Natural killer cell treated with Interleukin-12 subunit alpha and Interleukin-12 subunit beta and Interleukin-15 and Interleukin-18, amount 100 ng/mL, for 72 hours (primary cell): Measurements from ENCODE around the gene RBM20. TPM values are rescaled to one million over a fixed set of nuclear protein-coding genes. Genes with fewer than 3 reads are reported as not detected.
"Not testable (repeated sequence)": the region's sequence is repeated elsewhere in the genome, so short reads cannot be mapped to it uniquely, and the experiment has no call there.

Source experiments
- ATAC-seq, 2 donors: fragments of 150-1000 bp; cut with Tn5 transposase in 1 of 2; sonication (Bioruptor Pico), chemical (Tn5 transposase) in 1 of 2; 2 replicates each; pipeline ENCODE4 v1.10.0; 2021
- DNase-seq: peaks from one replicate; pipeline ENCODE4 v3.0.0; 2022; ENCODE audit warnings: low spot score
- H3K27ac Mint-ChIP-seq, 2 donors: 1 replicate in 1 of 2; 2 replicates in 1 of 2; pipeline ENCODE4 v1.8.0; 2022; ENCODE audit warnings: mixed read lengths in 2 of 2, mild to moderate bottlenecking in 1 of 2, moderate library complexity in 1 of 2
- H3K27me3 Mint-ChIP-seq, 2 donors: 1 replicate in 1 of 2; 2 replicates in 1 of 2; pipeline ENCODE4 v1.8.0; 2022; ENCODE audit warnings: mixed read lengths in 2 of 2
- H3K36me3 Mint-ChIP-seq: one replicate; pipeline ENCODE4 v1.8.0; 2022; ENCODE audit warnings: mixed read lengths
- H3K4me1 Mint-ChIP-seq, 2 donors: 1 replicate in 1 of 2; 2 replicates in 1 of 2; pipeline ENCODE4 v1.8.0; 2022; ENCODE audit warnings: low read depth in 2 of 2, mixed read lengths in 2 of 2, mild to moderate bottlenecking in 1 of 2
- H3K4me3 Mint-ChIP-seq: one replicate; pipeline ENCODE4 v1.8.0; 2022; ENCODE audit warnings: mixed read lengths
- H3K9me3 Mint-ChIP-seq: 2 replicates; pipeline ENCODE4 v1.8.0; 2022; ENCODE audit warnings: mixed read lengths
- total RNA-seq, 2 donors: library from RNA; stranded (reverse); gene quantifications; one replicate each; pipeline ENCODE4 v1.2.3, GENCODE V29; 2022

Gene RBM20
- total RNA-seq, 2 donors from 2014 or later, result not detected

DNA sequence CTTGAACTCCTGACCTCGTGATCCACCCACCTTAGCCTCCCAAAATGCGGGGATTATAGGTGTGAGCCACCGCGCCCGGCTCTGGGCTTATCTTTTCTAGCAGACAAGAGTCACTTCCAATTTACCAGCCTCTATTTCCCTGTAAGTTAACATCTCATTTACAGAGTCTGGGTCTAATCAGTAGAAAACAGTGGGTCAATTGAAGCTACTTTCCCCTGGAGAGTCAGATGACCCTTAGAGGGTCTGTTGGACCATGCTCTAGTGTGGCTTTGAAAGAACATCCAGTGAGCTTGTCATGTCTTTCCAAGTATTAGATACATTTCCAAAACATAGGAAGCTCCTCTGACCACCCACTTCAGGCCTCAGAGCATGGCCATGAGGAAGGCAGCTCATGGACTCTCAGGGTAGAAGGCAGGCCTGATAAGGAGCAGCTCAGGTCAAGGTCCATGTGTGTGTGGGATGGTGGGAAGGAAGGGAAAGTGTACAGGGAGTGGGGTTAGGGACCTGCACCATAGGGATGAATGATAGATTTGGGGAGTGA, 27.6 kb upstream of the RBM20 start:
- no peaks in the 10 kb centered on the region for H3K9me3 Mint-ChIP-seq
- DNase-seq (no peak), ATAC-seq (no peak)
- no peak overlapping the region for H3K27ac Mint-ChIP-seq
- no peak overlapping the region for H3K4me3 Mint-ChIP-seq
- peaks cover 0 to 10% of the 10 kb centered on the region in 2 donors for H3K4me1 Mint-ChIP-seq
- H3K36me3 Mint-ChIP-seq, result no peaks in the 10 kb centered on the region
- peaks cover 0 to 3% of the 10 kb centered on the region in 2 donors for H3K27me3 Mint-ChIP-seq

DNA sequence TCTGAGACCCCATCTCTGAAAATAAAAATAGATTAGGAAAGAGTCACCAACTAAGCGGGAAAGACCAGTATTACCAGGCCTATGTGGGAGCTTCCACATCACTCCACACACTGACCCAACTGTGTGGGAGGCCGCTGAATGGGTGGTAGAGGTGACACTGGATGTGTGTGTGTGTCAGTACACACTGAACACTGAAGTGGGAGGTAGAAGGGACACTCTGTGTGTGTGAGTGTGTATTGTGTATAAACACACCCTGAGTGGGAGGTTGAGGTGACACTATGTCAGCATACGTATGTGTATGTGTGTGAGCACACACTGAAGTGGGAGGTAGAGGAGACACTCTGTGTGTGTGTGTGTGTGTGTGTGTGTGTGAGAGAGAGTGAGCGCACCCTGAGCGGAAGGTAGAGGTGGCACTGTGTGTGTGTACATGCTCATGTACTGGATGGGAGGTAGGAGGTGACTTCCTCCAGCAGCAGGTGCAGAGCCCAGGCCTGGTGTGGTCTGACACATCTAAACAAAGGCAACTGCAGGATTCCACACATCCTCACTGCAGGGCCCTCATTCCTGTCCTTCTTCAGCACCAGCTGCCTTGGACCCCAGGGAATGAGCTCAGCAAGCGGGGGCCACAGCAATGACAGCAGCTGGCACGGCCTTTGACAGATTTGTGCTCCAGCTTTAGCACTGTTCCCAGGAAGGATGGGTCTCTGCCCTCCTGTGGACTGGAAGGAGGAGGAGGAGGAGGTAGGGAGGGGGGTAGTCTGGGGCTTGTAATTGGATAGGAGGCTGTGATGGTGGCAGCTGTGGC, 26.5 kb upstream of the RBM20 start:
- Mint-ChIP-seq H3K4me3 (no peak overlapping the region), H3K9me3 (no peaks in the 10 kb centered on the region), H3K4me1 (peaks cover 0 to 10% of the 10 kb centered on the region in 2 donors), H3K27ac (no peak overlapping the region), H3K36me3 (no peaks in the 10 kb centered on the region), H3K27me3 (peaks cover 0 to 3% of the 10 kb centered on the region in 2 donors)
- ATAC-seq (peak in 1 of 2 donors; percentile 45), DNase-seq (no peak)

DNA sequence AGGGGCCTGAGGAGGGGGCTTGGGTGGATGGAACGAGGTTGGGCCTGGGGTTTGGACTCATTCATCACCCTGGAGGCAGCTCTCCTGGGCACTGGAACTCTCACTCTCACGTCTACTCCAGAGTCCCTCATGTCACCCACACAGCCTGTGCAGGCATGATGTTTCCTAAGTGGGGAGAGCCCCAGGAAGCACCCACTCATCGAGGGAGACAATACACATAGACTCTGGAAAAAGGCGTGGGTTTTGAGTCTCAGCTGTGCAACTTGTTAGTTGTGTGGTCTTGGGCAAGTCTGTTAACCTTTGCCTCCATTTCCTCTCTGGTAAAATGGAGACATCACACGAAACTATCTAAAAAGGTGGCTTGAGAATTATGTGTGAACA, 25.9 kb upstream of the RBM20 start:
- Mint-ChIP-seq H3K4me1 (peaks cover 0 to 10% of the 10 kb centered on the region in 2 donors), H3K9me3 (no peaks in the 10 kb centered on the region), H3K4me3 (no peak overlapping the region), H3K27me3 (peaks cover 0 to 3% of the 10 kb centered on the region in 2 donors), H3K36me3 (no peaks in the 10 kb centered on the region), H3K27ac (no peak overlapping the region)
- ATAC-seq (peak in 1 of 2 donors; percentile 50), DNase-seq (no peak)

DNA sequence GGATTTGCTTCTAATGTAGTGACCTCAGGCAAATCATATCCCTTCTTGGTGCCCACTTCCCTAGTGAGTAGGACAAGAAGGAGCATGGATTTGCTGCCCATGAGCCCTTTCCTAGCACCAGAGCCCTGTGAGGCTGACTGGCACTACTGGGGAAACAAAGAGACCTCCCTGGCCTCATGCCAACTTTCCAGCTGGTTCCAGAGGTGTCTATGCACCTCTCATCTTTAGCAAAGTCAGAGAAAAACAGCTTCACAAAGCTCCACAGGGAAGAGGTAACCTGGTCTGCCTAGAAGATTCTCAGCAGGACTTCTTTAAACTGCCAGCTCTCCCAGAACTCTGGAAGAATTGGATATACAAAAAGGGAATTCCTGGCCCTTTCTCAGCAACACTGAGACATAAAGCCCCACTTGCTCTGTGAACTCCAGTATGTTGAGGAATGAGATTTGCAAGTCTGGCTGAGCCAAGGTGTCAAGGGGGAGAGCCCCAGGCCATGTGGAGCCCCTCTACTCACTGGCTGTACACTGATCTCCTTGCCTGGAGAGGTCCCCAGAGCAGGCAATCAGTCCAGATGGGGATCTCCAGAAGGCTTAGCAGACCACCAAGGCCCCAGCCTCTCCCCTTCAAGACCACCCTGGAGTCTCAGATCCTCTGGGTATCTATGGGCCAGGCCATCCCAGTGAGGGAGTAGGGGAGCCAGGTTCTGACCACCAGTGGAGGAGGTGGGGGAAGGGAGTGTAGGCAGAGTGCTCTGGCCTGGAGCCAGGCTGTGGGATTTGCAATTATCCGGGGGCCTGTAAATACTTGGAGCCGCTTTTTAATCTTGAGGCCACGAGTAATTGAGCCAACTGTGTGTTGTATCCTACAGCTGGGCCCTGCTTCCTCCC, 24.4 kb upstream of the RBM20 start:
- H3K9me3 Mint-ChIP-seq, result no peaks in the 10 kb centered on the region
- peaks cover 0 to 10% of the 10 kb centered on the region in 2 donors for H3K4me1 Mint-ChIP-seq
- H3K27ac Mint-ChIP-seq, result no peak overlapping the region
- ATAC-seq (peak in 1 of 2 donors; percentile 20), DNase-seq (no peak)
- peaks cover 0 to 7% of the 10 kb centered on the region in 2 donors for H3K27me3 Mint-ChIP-seq
- no peaks in the 10 kb centered on the region for H3K36me3 Mint-ChIP-seq
- no peak overlapping the region for H3K4me3 Mint-ChIP-seq

DNA sequence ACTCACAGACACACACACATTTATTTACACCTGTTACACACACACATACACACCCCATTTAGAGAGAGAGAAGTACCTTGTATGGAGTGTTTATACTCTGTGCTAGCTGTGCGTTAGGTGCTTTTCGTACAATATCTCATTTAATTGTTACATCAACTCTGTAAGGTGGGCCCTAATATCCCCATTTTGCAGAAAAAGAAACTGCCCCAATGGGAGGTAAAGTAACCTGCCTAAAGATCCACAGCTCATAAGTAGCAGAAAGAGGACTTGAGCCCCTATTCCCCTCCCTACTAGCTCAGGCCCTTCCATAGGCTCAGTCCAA, 23.8 kb upstream of the RBM20 start:
- Mint-ChIP-seq H3K36me3 (no peaks in the 10 kb centered on the region), H3K4me1 (peaks cover 0 to 10% of the 10 kb centered on the region in 2 donors), H3K9me3 (no peaks in the 10 kb centered on the region), H3K27me3 (peaks cover 3 to 8% of the 10 kb centered on the region in 2 donors), H3K27ac (no peak overlapping the region), H3K4me3 (no peak overlapping the region)
- DNase-seq (no peak), ATAC-seq (no peak)

DNA sequence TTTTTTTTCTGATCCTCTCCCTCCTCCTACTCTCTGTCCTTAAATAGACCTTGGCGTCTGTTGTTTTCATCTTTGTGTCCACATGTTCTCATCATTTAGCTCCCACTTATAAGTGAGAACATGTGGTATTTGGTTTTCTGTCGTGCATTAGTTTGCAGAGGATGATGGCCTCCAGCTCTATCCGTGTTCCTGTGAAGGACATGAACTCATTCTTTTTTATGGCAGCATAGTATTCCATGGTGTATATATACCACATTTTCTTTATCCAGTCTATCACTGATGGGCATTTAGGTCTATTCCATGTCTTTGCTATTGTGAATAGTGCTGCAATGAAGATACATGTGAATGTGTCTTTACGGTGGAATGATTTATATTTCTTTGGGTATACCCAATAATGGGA, 20.8 kb upstream of the RBM20 start:
- not testable (repeated sequence) for H3K27ac Mint-ChIP-seq, H3K9me3 Mint-ChIP-seq, H3K36me3 Mint-ChIP-seq, H3K4me3 Mint-ChIP-seq, DNase-seq, ATAC-seq, H3K4me1 Mint-ChIP-seq
- peaks cover 8 to 11% of the 10 kb centered on the region in 2 donors for H3K27me3 Mint-ChIP-seq

DNA sequence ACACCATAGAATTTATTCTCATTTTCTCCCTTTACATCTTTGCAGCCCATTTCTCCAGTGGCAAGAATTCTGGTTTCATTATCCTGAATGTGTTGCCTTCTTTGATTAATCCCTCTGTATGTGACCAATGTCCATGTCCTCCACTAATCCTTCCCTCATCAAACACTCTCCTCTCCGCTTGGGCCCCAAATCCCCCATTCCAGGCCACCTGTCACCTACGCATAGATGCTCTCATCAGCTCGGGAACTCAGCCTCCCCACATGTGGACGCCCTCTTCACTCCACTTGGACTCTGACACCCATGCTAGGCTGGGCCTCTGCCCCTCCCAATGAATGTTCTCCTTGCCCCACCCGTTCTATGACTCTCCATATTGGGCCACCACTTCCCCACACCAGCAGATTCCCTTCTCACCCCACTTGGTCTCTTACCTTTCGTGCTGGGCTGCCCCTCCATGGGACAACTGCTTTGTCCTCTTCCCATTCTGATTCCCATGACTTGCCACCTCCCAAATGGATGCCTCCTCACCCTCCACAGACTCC, 18.7 kb upstream of the RBM20 start:
- peaks cover 8 to 15% of the 10 kb centered on the region in 2 donors for H3K27me3 Mint-ChIP-seq
- no peaks in the 10 kb centered on the region for H3K36me3 Mint-ChIP-seq
- no peaks in the 10 kb centered on the region for H3K9me3 Mint-ChIP-seq
- no peaks in the 10 kb centered on the region for H3K4me1 Mint-ChIP-seq
- no peak for DNase-seq
- H3K4me3 Mint-ChIP-seq, result no peak overlapping the region
- no peak overlapping the region for H3K27ac Mint-ChIP-seq
- no peak for ATAC-seq

DNA sequence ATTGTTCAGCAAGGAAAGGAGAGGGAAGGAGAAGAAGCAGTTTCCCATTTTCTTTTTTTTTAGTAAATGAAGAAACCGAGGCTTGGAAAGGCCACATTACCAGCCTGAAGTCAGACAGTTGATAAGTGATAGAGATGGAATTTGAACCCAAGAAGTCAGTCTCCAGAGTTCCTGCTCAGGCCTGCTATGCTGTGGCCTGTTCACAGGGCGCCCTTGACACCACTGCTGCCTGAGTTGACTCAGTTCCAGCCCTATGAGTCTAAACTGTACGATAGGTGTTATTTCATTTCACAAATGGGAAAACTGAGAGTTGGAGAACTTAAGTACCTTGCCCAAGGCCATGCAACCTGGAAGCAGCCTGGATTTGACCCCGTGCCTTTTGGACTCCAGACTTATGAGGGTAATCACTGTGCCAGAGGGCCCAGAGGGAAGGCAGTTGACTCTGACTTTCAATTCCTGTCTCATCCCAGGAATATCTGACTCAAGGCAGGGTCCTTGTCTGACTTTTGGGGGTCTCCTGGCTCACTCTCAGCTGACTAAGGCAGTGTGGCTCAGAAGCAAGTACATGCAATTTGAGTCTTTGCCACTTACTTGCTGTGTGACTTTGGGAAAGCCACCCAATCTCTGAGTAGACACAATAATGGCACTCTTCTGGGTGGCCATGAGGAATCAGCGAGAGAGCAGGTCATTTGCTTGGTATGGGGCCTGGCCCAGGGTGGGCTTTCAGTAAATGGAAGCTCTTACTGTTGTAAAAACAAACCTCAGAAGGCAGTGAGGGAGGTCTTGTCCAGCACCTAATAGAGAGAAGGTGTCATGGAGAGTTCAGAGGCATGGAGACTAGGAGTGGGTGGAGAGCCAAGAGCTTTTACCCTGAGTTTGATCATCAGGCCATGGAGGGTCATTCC, 17.9 kb upstream of the RBM20 start:
- no peak overlapping the region for H3K4me3 Mint-ChIP-seq
- H3K36me3 Mint-ChIP-seq, result no peaks in the 10 kb centered on the region
- peaks cover 8 to 15% of the 10 kb centered on the region in 2 donors for H3K27me3 Mint-ChIP-seq
- H3K27ac Mint-ChIP-seq, result no peak overlapping the region
- DNase-seq (no peak), ATAC-seq (no peak)
- no peaks in the 10 kb centered on the region for H3K9me3 Mint-ChIP-seq
- H3K4me1 Mint-ChIP-seq, result no peaks in the 10 kb centered on the region

DNA sequence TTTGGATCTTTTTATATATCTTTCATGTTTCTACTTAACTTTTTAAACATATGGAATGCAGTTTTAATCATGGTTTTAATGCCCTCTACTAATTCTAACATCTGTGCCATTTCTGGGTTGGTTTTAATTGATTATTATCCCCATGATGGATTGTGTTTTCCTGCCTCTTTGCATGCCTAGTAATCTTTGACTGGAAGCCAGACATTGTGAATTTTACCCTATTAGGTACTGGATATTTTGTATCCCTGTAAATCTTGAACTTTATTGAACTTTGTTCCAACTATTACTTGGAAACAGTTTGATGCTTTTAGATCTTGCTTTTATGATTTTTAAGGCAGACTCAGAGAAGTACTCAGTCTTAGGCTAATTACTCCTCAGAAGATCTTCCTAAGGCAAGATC, 16.0 kb upstream of the RBM20 start:
- no peak for DNase-seq
- Mint-ChIP-seq H3K9me3 (no peaks in the 10 kb centered on the region), H3K27me3 (peaks cover 8 to 15% of the 10 kb centered on the region in 2 donors), H3K27ac (no peak overlapping the region), H3K36me3 (no peaks in the 10 kb centered on the region), H3K4me1 (no peaks in the 10 kb centered on the region), H3K4me3 (no peak overlapping the region)
- ATAC-seq, result no peak

DNA sequence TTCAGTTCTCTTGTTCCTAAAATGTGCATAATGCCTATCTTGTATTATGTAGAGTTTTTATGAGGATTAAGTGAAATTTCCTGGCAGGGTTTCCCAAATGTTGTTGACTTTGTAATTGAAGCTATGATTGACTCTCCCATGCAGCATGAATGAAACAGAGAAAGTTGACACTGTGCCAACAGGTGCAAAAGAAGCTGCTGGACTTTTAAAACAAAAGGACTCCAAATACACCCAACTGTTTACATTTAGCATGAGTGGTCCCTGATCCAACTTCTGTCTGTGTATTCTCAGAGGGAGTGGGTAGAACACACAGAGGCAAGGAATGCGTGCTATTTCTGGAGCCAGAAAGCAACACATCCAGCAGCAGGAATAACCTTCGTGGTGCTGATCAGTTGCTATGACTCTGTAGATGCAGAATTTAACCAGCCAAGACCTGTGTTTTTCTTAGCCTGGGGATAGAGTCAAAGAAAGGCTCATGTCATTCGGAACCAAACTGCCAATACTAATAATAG, 14.4 kb upstream of the RBM20 start:
- H3K4me1 Mint-ChIP-seq, result no peaks in the 10 kb centered on the region
- ATAC-seq (no peak), DNase-seq (no peak)
- H3K27me3 Mint-ChIP-seq, result peaks cover 8 to 9% of the 10 kb centered on the region in 2 donors
- no peaks in the 10 kb centered on the region for H3K36me3 Mint-ChIP-seq
- no peak overlapping the region for H3K27ac Mint-ChIP-seq
- no peaks in the 10 kb centered on the region for H3K9me3 Mint-ChIP-seq
- H3K4me3 Mint-ChIP-seq, result no peak overlapping the region

DNA sequence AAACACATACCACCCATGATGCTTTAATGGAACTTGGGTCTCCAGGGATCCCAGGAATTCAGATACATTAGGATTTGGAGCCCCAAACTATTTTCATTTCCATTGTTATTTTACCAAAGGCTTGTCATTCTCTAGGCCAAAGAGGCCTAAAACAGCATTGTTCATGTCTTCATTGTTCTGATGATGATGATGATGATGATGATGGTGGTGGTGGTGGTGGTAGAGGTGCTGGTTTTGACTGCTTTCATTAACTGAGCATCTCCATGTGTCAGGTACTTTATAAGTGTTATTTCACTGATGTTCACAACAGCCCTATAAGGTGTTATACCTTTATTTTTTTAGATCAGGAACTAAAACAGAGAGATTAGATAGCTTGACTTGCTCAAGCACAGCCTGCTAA, 12.2 kb upstream of the RBM20 start:
- Mint-ChIP-seq H3K4me3 (no peak overlapping the region), H3K4me1 (no peaks in the 10 kb centered on the region), H3K36me3 (no peaks in the 10 kb centered on the region), H3K27ac (no peak overlapping the region), H3K27me3 (peaks cover 5% of the 10 kb centered on the region in 2 donors), H3K9me3 (no peaks in the 10 kb centered on the region)
- no peak for ATAC-seq
- DNase-seq, result no peak

DNA sequence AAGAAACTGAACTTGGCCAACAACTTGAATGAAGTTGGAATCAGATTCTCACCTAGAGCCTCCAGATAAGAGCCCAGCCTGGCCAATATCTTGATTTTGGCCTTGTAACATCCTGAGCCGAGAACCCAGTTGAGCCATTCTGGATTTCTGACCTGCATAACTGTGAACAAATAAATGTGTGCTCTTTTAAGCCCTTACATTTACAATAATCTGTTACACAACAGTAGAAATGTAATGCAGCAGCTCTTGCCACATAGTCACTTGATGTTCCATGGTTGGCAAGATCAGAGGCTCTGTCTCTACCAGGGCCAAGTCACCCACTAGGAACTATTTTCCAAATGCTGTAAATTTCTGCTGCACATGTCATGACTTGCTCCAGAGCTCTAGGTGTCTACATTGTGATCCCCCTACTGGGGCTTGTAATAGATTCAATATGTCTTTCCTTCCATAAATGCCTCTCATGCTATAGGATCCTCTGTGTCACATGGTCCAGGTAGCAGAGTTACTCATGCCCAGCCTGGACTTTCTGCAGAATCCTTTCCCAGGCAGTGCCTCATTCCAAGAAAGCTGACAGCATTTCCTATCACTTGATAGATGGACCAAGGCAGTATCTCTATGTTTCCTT, 11.4 kb upstream of the RBM20 start:
- Mint-ChIP-seq H3K4me1 (no peaks in the 10 kb centered on the region), H3K4me3 (no peak overlapping the region), H3K36me3 (no peaks in the 10 kb centered on the region), H3K27me3 (peaks cover 5 to 9% of the 10 kb centered on the region in 2 donors), H3K27ac (no peak overlapping the region), H3K9me3 (no peaks in the 10 kb centered on the region)
- DNase-seq, result no peak
- ATAC-seq, result no peak
